ENCODE measurements around the gene OR51Q1. TPM values are rescaled to one million over a fixed set of nuclear protein-coding genes. Genes with fewer than 3 reads are reported as not detected.
A peak's percentile ranks its signal among the peaks of the same experiment; 100 is the strongest.

OR51Q1 gene
- not detected in 2 replicates for total RNA-seq (2014; rRNA removed; shearing (Covaris generic); ENCODE audit: low replicate concordance)

GRCh38 chr11:5421811-5422210, at the start of gene OR51Q1:
TSS of gene OR51Q1 (plus strand) at chr11:5422111. CDS start at chr11:5422201, 90 bp downstream.
- H3K79me2 ChIP-seq (ENCODE audit: low read length): no peaks in the 10 kb centered on the region
- no peak within 1 kb of the TSS for H3K4me2 ChIP-seq (ENCODE audit: low read depth, low read length, poor library complexity, severe bottlenecking)
- H4K20me1 ChIP-seq (ENCODE audit: insufficient read depth, low read depth, low read length): no peaks in the 10 kb centered on the region
- no peaks in the 10 kb centered on the region for H3K9me2 ChIP-seq (replicated peaks; ENCODE audit: insufficient read depth, low read length)
- no peak within 1 kb of the TSS for H3K4me3 ChIP-seq (ENCODE audit: low read length)
- DNase-seq: no peak
- no peaks in the 10 kb centered on the region for H3K36me3 ChIP-seq (ENCODE audit: insufficient read depth, low read length)
- no peaks in the 10 kb centered on the region for H3K27me3 ChIP-seq (ENCODE audit: low read length)
- H3K9ac ChIP-seq (ENCODE audit: low read length): no peak within 1 kb of the TSS
- H3K9me3 ChIP-seq (ENCODE audit: low read length): no peaks in the 10 kb centered on the region
- no peak within 1 kb of the TSS for H2AFZ ChIP-seq (ENCODE audit: low read length)
- no peaks in the 10 kb centered on the region for H3K4me1 ChIP-seq (ENCODE audit: low read length)
- no peak within 1 kb of the TSS for H3K27ac ChIP-seq (ENCODE audit: low read length)

- Histone ChIP-seq H3K27ac (ENCODE audit: low read length) (no peak overlapping the region), H4K20me1 (ENCODE audit: insufficient read depth, low read depth, low read length) (no peaks in the 10 kb centered on the region), H3K36me3 (ENCODE audit: insufficient read depth, low read length) (no peaks in the 10 kb centered on the region), H3K4me3 (ENCODE audit: low read length) (no peak overlapping the region), H3K9ac (ENCODE audit: low read length) (no peak overlapping the region), H3K4me1 (ENCODE audit: low read length) (no peaks in the 10 kb centered on the region), H3K27me3 (ENCODE audit: low read length) (no peaks in the 10 kb centered on the region), H2AFZ (ENCODE audit: low read length) (no peak overlapping the region), H3K4me2 (ENCODE audit: low read depth, low read length, poor library complexity, severe bottlenecking) (no peak overlapping the region), H3K9me3 (ENCODE audit: low read length) (no peaks in the 10 kb centered on the region), H3K9me2 (replicated peaks; ENCODE audit: insufficient read depth, low read length) (no peaks in the 10 kb centered on the region), H3K79me2 (ENCODE audit: low read length) (no peaks in the 10 kb centered on the region)
- peak; percentile 76 for DNase-seq
Observed at GRCh38 chr11:5380740-5381342, 41.1 kb upstream of the OR51Q1 start.

- no peak for DNase-seq
- Histone ChIP-seq H3K4me3 (ENCODE audit: low read length) (no peak within 1 kb of the TSS), H3K36me3 (ENCODE audit: insufficient read depth, low read length) (no peaks in the 10 kb centered on the region), H3K4me2 (ENCODE audit: low read depth, low read length, poor library complexity, severe bottlenecking) (no peak within 1 kb of the TSS), H4K20me1 (ENCODE audit: insufficient read depth, low read depth, low read length) (no peaks in the 10 kb centered on the region), H3K27me3 (ENCODE audit: low read length) (no peaks in the 10 kb centered on the region), H2AFZ (ENCODE audit: low read length) (no peak within 1 kb of the TSS), H3K27ac (ENCODE audit: low read length) (no peak within 1 kb of the TSS), H3K9me2 (replicated peaks; ENCODE audit: insufficient read depth, low read length) (no peaks in the 10 kb centered on the region), H3K4me1 (ENCODE audit: low read length) (no peaks in the 10 kb centered on the region), H3K9ac (ENCODE audit: low read length) (no peak within 1 kb of the TSS), H3K79me2 (ENCODE audit: low read length) (no peaks in the 10 kb centered on the region), H3K9me3 (ENCODE audit: low read length) (no peaks in the 10 kb centered on the region)
Observed at GRCh38 chr11:5383576-5383975, 38.3 kb upstream of the OR51Q1 start, which contains the start of gene OR51M1. TSS of gene OR51M1 (plus strand) at chr11:5383812. CDS start at chr11:5389399, 5,587 bp downstream.

- Histone ChIP-seq H3K4me2 (ENCODE audit: low read depth, low read length, poor library complexity, severe bottlenecking) (no peak overlapping the region), H2AFZ (ENCODE audit: low read length) (no peak overlapping the region), H3K4me3 (ENCODE audit: low read length) (no peak overlapping the region), H3K27me3 (ENCODE audit: low read length) (no peaks in the 10 kb centered on the region), H3K4me1 (ENCODE audit: low read length) (no peaks in the 10 kb centered on the region), H3K36me3 (ENCODE audit: insufficient read depth, low read length) (no peaks in the 10 kb centered on the region), H3K79me2 (ENCODE audit: low read length) (no peaks in the 10 kb centered on the region), H3K9me2 (replicated peaks; ENCODE audit: insufficient read depth, low read length) (no peaks in the 10 kb centered on the region), H4K20me1 (ENCODE audit: insufficient read depth, low read depth, low read length) (no peaks in the 10 kb centered on the region), H3K9ac (ENCODE audit: low read length) (no peak overlapping the region), H3K9me3 (ENCODE audit: low read length) (no peaks in the 10 kb centered on the region), H3K27ac (ENCODE audit: low read length) (no peak overlapping the region)
- DNase-seq: no peak
Observed at GRCh38 chr11:5384335-5384734, 37.6 kb upstream of the OR51Q1 start.

DNA sequence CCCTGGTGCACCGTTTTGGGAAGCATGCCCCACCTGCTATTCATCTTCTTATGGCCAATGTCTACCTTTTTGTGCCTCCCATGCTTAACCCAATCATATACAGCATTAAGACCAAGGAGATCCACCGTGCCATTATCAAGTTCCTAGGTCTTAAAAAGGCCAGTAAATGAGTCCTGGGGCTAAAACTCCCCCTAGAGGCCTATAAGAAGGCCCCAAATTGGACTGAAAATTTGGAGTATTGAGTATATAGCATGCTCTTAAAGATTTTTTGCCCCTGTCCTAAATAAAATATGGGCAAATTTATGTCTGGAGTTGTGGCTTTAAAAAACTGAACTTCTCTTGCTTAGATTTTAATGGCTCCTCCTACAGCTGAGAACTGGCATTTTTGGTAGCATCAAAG, 31.7 kb upstream of the OR51Q1 start:
- Histone ChIP-seq H3K9me3 (ENCODE audit: low read length) (no peaks in the 10 kb centered on the region), H3K4me1 (ENCODE audit: low read length) (no peaks in the 10 kb centered on the region), H3K4me2 (ENCODE audit: low read depth, low read length, poor library complexity, severe bottlenecking) (no peak overlapping the region), H3K27me3 (ENCODE audit: low read length) (no peaks in the 10 kb centered on the region), H2AFZ (ENCODE audit: low read length) (no peak overlapping the region), H3K9ac (ENCODE audit: low read length) (no peak overlapping the region), H3K9me2 (replicated peaks; ENCODE audit: insufficient read depth, low read length) (no peaks in the 10 kb centered on the region), H3K4me3 (ENCODE audit: low read length) (no peak overlapping the region), H3K79me2 (ENCODE audit: low read length) (no peaks in the 10 kb centered on the region), H4K20me1 (ENCODE audit: insufficient read depth, low read depth, low read length) (no peaks in the 10 kb centered on the region), H3K36me3 (ENCODE audit: insufficient read depth, low read length) (no peaks in the 10 kb centered on the region), H3K27ac (ENCODE audit: low read length) (no peak overlapping the region)
- DNase-seq: peak; percentile 44

DNA sequence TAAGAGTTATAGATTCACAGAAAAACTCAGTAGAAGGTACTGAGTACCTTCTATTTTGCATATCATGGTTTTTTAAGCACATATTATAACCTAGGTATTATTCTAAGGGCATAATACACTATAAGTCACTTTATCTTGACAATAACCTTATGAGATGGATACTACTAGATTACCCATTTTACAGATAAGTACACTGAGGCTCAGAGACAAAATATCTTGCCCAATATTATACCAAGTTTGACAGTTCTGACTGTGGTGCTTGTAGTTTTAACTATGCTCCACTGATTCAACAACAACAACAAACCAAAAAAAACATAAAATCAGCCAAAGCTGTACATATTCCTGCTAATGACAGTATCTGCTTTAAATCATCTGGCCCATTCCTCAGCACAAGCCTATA, 27.8 kb upstream of the OR51Q1 start:
- Histone ChIP-seq H3K27me3 (ENCODE audit: low read length) (no peaks in the 10 kb centered on the region), H3K36me3 (ENCODE audit: insufficient read depth, low read length) (no peaks in the 10 kb centered on the region), H3K9ac (ENCODE audit: low read length) (no peak overlapping the region), H2AFZ (ENCODE audit: low read length) (no peak overlapping the region), H3K9me3 (ENCODE audit: low read length) (no peaks in the 10 kb centered on the region), H3K4me2 (ENCODE audit: low read depth, low read length, poor library complexity, severe bottlenecking) (no peak overlapping the region), H3K4me1 (ENCODE audit: low read length) (no peaks in the 10 kb centered on the region), H3K9me2 (replicated peaks; ENCODE audit: insufficient read depth, low read length) (no peaks in the 10 kb centered on the region), H3K27ac (ENCODE audit: low read length) (no peak overlapping the region), H3K79me2 (ENCODE audit: low read length) (no peaks in the 10 kb centered on the region), H4K20me1 (ENCODE audit: insufficient read depth, low read depth, low read length) (no peaks in the 10 kb centered on the region), H3K4me3 (ENCODE audit: low read length) (no peak overlapping the region)
- DNase-seq: no peak

GRCh38 chr11:5398936-5399335, 23.0 kb upstream of the OR51Q1 start:
- no peak overlapping the region for H3K4me2 ChIP-seq (ENCODE audit: low read depth, low read length, poor library complexity, severe bottlenecking)
- no peaks in the 10 kb centered on the region for H3K9me2 ChIP-seq (replicated peaks; ENCODE audit: insufficient read depth, low read length)
- no peaks in the 10 kb centered on the region for H4K20me1 ChIP-seq (ENCODE audit: insufficient read depth, low read depth, low read length)
- no peak overlapping the region for H3K27ac ChIP-seq (ENCODE audit: low read length)
- DNase-seq: no peak
- H3K4me1 ChIP-seq (ENCODE audit: low read length): no peaks in the 10 kb centered on the region
- no peak overlapping the region for H3K4me3 ChIP-seq (ENCODE audit: low read length)
- H2AFZ ChIP-seq (ENCODE audit: low read length): no peak overlapping the region
- H3K9ac ChIP-seq (ENCODE audit: low read length): no peak overlapping the region
- no peaks in the 10 kb centered on the region for H3K9me3 ChIP-seq (ENCODE audit: low read length)
- H3K79me2 ChIP-seq (ENCODE audit: low read length): no peaks in the 10 kb centered on the region
- H3K36me3 ChIP-seq (ENCODE audit: insufficient read depth, low read length): no peaks in the 10 kb centered on the region
- H3K27me3 ChIP-seq (ENCODE audit: low read length): no peaks in the 10 kb centered on the region

- Histone ChIP-seq H3K4me1 (ENCODE audit: low read length) (no peaks in the 10 kb centered on the region), H3K27ac (ENCODE audit: low read length) (no peak overlapping the region), H3K27me3 (ENCODE audit: low read length) (no peaks in the 10 kb centered on the region), H4K20me1 (ENCODE audit: insufficient read depth, low read depth, low read length) (no peaks in the 10 kb centered on the region), H3K9me3 (ENCODE audit: low read length) (no peaks in the 10 kb centered on the region), H2AFZ (ENCODE audit: low read length) (no peak overlapping the region), H3K4me2 (ENCODE audit: low read depth, low read length, poor library complexity, severe bottlenecking) (no peak overlapping the region), H3K79me2 (ENCODE audit: low read length) (no peaks in the 10 kb centered on the region), H3K36me3 (ENCODE audit: insufficient read depth, low read length) (no peaks in the 10 kb centered on the region), H3K9ac (ENCODE audit: low read length) (no peak overlapping the region), H3K4me3 (ENCODE audit: low read length) (no peak overlapping the region), H3K9me2 (replicated peaks; ENCODE audit: insufficient read depth, low read length) (0 out of 2 replicates have a peak, but pooled peaks cover 4% of the 10 kb centered on the region)
- DNase-seq: no peak
Observed at GRCh38 chr11:5405173-5405572, 16.7 kb upstream of the OR51Q1 start.
